Stimulated activated CD4-positive, alpha-beta T cell treated with anti-CD3 and anti-CD28 coated beads, Interleukin-1b, Interleukin-23, amount 100 ng/mL, for 1 hour (primary cell): ENCODE data around the gene SMIM12.
"Not testable (repeated sequence)": the region's sequence is repeated elsewhere in the genome, so short reads cannot be mapped to it uniquely, and the experiment has no call there.

Experiments
- DNase-seq, 2 donors: peaks; one replicate each; pipeline ENCODE4 v3.0.0-alpha.2; 2020; ENCODE audit warnings: low read depth in 2 of 2

The SMIM12 gene

GRCh38 chr1:34844252-34844634, 15.3 kb downstream of the SMIM12 start:
- DNase-seq, result no peak

GRCh38 chr1:34843392-34844251, 15.9 kb downstream of the SMIM12 start:
- DNase-seq, result no peak

DNA sequence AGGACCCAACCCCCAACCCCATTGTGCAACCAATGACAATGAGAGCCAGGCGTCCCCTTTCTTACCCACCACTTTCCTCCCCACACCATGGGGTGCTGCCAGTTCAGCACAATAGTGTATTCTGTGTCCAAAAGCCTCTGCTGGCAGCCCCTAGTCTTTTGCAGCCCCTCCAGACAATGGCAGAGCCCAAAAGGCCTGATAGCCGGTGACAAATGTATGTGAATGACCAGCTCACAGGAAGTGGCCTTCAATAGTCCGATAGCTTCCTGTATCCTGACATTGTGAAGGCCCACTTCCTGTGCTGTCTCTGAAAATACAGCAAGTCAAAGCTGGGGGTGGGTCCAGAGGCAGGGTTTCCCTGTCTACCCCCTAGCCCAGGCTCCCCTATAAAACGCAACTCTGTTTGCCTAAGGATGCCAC, 16.6 kb downstream of the SMIM12 start:
- no peak for DNase-seq

DNA sequence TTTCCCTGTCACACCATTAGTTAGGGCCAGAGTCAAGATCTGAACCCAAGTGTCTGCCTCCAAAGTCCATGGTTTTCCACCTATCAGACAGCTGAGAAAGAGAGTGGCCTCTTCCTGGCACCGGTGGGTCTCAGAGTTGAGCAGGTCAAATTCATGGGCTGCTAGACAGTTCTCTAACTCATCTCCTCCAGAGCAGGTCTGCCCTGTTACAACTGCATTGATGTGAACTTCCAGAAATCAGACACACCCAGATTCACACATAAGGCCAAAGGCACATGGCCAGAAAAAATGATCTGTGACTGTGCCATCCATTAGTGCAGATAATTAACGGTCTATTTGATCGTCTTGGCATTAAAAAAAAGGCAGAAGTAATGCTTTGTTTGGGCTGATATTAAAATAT, 17.5 kb downstream of the SMIM12 start:
- no peak for DNase-seq

DNA sequence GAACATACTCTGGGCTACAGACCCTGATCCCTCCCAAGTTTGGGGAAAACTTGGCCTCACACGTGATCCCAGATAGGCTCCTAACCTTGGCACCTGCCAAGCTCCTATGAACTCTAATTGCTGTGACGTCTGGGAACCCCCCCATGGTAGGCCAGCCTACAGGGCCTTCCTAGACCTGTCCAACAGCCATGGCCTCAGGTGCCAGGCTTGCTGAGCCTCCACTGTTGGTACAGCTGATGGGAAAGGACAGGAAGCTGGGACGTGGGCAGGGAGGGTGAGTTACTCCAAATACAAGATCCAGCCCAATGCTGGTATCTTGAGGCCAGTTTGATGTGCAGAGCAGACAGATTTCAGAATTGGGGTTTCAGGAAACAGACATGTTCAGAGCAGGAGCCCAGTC, 19.1 kb downstream of the SMIM12 start:
- DNase-seq, result no peak

- no peak for DNase-seq
Observed at GRCh38 chr1:34839526-34840305, 19.8 kb downstream of the SMIM12 start.

- DNase-seq, result no peak
Observed at GRCh38 chr1:34833711-34834110, 25.8 kb downstream of the SMIM12 start.

- no peak for DNase-seq
Observed at GRCh38 chr1:34831721-34832246, 27.8 kb downstream of the SMIM12 start.

DNA sequence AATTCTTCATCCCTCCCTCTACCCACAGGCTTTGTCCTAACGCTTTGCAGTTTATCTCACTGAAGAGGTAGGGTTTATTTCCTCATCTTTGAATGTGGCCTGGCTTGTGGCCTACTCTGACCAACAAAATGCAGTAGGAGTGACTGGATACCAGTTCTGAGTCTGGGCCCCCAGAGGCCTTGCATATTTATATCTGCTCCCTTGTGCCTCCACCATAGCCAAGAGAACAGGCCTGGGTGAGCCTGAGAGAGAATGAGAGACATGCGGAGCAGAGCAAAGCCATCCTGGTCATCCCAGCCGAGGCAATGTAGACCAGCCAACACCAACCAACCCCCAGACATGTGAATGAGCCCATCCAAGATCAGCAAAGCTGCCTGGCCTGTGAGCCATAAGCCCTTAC, 30.3 kb downstream of the SMIM12 start:
- DNase-seq, result no peak

- no peak for DNase-seq
Observed at GRCh38 chr1:34828611-34829010, 30.9 kb downstream of the SMIM12 start.

DNA sequence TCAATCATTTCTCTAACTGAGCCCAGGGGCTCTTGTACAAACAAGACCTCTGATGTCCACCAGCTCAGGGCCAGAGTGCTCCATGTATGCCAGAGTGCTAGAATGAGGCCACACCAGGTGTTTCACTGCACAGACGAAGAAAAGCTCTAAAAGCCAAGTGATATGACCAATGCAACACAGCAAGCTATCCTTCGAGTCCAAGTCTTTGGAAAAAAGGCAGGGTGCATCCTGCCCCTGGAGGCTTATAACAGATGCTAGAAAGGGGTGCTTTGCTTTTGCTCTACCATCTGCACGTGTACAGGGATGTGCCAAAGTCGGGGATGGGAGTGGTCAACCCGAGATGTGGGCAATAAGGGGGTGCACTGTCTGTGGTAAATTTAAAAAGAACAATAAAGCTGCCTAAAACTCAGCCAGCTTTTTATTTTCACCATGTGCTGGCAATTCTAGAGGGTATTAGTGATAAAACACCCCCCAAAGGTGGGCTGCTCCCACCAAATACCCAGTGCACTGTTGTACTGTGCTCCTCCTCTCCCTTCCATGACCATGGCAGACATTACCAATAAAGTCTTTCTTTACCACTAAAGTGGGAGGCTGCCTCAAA, 32.1 kb downstream of the SMIM12 start:
- DNase-seq, result no peak

GRCh38 chr1:34825455-34826091, 34.0 kb downstream of the SMIM12 start:
- no peak for DNase-seq

DNA sequence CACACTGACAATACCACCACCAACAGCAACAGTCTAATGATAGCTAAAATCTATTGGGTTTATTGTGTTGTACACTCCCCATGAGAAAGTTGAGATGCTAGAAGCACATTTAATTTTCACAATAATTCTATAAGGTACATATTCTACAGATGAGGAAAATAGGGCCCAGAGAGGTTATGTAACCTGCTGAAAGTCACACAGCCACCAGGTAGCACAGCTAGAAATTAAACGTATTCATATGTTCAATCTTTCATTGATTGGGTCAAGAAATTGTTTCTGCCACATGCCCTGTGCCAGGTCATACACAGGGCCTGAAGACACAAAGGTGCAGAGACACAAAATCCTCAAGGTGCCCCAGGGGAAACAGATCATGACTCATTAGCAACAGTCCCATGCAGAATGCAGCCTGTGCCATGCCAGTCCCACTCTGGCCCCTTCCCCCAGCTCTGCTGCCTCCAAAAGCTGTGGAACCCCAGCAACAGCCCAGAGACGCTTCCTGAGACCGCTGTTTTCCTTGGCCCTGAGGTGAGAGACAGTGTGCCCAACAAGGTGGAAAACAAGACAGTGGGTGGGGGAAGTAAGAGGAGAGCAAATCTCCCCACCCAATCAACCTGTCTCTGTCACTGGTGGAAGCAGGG, 34.6 kb downstream of the SMIM12 start:
- DNase-seq, result no peak

DNA sequence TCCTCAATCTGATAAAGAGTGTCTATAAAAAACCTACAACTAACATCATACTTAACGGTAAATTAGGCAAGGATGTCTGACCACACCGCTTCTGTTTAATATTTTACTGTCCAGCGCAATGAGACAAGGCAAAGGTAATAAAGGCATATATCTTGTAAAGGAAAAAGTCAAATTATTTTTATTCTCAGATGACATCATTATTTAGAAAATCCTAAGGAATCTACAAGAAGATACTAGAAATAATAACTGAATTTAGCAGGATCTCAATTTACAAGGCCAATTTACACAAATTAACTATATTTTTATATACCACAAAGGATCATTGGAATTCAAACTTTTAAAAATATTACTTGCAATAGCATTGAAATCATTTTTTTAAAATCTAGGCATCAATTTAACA, 37.3 kb downstream of the SMIM12 start:
- no peak for DNase-seq

DNA sequence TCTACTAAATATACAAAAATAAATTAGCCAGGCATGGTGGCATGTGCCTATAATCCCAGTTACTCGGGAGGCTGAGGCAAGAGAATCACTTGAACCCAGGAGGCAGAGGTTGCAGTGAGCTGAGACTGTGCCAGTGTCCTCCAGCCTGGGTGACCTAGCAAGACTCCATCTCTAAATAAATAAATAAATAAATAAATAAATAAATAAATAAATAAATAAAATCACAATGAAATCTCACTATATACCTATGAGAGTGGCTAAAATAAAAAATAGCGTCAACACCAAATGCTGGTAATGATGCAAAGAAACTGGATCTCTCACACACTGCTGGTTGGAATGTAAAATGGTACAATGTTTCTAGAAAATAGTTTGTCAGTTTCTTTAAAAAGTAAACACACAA, 40.7 kb downstream of the SMIM12 start:
- DNase-seq, result not testable (repeated sequence)

DNA sequence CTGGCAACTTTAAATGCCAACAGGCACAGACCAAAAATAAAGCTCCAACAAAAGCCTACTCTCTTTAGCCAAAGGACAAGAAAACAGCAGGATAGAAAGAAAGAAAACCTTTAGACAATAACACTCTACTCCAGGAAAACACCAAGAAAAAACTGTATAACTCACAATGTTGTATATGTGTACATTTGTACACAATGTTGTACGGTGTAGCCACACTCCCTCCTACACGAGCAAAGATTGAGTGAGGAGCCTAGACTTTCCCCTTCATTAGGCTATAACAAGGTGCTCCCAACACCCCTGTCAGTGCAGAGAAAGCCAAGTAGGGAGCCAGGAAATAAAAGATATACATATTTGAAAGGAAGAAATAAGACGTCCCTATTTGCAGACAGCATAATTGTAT, 42.8 kb downstream of the SMIM12 start:
- no peak for DNase-seq

DNA sequence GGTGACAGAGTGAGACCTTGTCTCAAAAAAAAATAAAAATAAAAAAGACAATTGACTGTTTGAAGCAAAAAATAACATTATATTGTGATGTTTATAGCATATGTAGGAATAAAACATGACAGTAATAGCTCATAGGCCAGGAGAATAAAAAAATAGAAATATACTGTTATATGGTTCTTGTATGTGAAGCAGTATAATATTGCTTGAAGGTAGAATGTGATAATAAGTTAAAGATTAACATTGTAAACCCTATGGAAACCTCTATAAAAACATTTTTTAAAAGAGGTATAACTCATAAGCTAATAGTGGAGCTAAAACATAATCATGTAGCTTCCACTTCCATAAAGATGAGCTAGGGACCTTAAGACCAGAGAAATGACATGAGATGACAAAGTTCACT, 43.2 kb downstream of the SMIM12 start:
- DNase-seq, result no peak

DNA sequence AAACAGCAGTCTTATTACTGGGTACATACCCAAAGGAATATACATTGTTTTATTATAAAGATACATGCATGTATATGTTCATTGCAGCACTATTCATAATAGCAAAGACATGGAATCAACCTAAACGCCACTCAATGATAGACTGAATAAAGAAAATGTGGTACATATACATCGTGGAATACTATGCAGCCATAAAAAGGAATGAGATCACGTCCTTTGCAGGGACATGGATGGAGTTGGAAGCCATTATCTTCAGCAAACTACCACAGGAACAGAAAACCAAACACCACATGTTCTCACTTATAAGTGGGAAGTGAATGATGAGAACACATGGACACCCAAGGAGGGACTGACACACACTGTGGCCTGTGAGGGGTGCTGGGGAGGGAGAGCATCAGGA, 48.8 kb downstream of the SMIM12 start:
- DNase-seq, result not testable (repeated sequence)

DNA sequence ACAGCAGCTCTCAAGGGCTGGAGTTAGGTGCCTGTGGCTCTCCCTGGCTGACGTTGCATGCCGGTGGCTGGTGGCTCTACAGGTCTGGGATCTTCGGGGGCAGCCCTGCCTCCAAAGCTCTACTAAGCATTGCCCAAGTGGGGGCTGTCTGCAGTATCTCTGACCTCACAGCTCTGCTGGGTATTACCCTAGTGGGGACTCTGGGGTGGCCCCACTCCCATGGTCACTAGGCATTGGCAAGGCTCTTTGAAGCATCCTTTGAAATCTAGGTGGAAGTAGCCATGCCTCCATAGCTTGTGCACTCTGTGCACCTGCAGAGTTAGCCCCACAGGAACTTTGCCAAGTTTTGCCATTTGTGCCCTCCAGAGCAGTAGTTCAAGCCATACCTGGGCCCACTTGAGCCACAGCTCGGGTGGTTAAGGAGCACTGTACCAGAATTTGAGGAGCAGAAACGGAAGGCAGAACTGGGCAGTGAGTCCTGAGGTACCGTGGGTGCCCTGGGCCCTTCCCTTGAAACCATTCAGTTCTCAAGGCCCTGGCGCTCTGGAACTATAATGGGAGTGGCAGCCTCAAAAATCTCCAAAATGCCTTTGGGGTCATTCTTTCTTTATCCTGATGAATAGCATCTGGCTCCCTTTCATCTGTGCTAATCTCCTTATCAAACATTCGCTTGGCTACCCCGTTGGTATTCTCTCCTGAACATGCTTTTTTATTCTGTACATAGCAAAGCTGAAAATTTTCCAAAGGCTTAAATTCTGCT, 51.3 kb downstream of the SMIM12 start:
- DNase-seq, result no peak

DNA sequence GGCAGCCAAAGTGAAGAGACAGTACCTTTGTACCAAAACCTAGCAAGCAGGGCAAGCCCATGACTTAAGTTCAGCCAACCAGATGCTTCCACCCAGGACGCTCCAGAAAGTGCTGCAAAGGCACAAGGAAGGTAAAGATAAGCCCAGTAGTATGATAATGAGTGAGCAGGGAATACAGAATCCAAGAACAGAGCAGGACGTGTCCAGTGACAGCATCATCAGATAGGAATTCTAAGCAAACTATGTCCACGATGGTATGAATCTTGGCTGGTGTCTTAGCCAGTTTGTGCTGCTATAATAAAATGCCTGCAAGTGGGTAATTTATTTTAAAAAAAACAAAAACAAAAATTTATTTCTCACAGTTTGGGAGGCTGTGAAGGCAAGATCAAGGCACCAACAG, 53.2 kb downstream of the SMIM12 start:
- DNase-seq, result no peak

DNA sequence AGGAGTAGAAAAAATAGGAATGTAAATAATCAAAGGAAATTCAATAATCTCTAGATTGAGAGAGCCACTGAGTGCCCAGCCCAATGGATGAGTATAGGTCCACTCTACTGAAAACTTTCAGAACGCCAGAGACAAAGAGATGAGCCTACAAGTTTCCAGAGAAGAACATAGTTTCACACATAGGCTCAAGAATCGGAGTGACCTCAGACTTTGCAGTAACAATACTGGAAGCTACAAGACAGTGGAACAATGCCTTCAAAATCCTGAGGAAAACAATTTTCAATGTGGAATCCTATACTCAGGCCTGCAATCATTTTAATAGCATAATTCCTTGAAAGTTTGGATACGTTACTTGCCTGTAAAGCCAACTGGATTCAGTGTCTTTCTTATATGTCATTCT, 55.8 kb downstream of the SMIM12 start:
- no peak for DNase-seq
